ENCODE measurements around the gene AZIN2. TPM values are rescaled to one million over a fixed set of nuclear protein-coding genes. Genes with fewer than 3 reads are reported as not detected.
"Not testable (repeated sequence)": the region's sequence is repeated elsewhere in the genome, so short reads cannot be mapped to it uniquely, and the experiment has no call there.

The AZIN2 gene
- total and polyA plus RNA-seq, 2 experiments from 2014 or later: 2.8 to 4.4 TPM

GRCh38 chr1:33043267-33044092, 37.5 kb upstream of the AZIN2 start:
- no peak for DNase-seq

GRCh38 chr1:33045246-33045645, 35.7 kb upstream of the AZIN2 start:
- no peak overlapping the region for H3K9ac ChIP-seq
- no peaks in the 10 kb centered on the region for H3K27me3 ChIP-seq (replicated peaks; ENCODE audit: insufficient read depth)
- no peak overlapping the region for H2AFZ ChIP-seq
- H3K4me2 ChIP-seq (ENCODE audit: unreplicated experiment): no peak overlapping the region
- H3K36me3 ChIP-seq (ENCODE audit: low read depth): no peaks in the 10 kb centered on the region
- H3K9me3 ChIP-seq (ENCODE audit: low read depth): no peaks in the 10 kb centered on the region
- DNase-seq: no peak
- H3K4me1 ChIP-seq (ENCODE audit: insufficient read depth): peaks cover 12% of the 10 kb centered on the region
- peaks cover 18% of the 10 kb centered on the region; the same call in 1 of the 2 replicates for H3F3A ChIP-seq (ENCODE audit: insufficient read depth)
- no peaks in the 10 kb centered on the region for H4K20me1 ChIP-seq (ENCODE audit: insufficient read depth)
- in situ Hi-C loops (cut with MboI): no loop called here
- WGBS, 2 experiments (ENCODE audit: low coverage in 1 of 2, low lambda C conversion rate in 2 of 2, missing lambda C conversion rate in 2 of 2): 30 to 31% methylated on average over 2 of the region's 2 CpGs
- no peaks in the 10 kb centered on the region for H3K9me2 ChIP-seq (ENCODE audit: insufficient read depth)
- H3K4me3 ChIP-seq: no peak overlapping the region
- no peak for TF ChIP-seq EZH2 (IDR thresholded peaks at IDR 0.05; ENCODE audit: insufficient read depth, poor library complexity, severe bottlenecking)
- no peak for TF ChIP-seq EZH2phosphoT487 (IDR thresholded peaks at IDR 0.05; ENCODE audit: insufficient read depth, low read depth)
- H3K27ac ChIP-seq: no peak overlapping the region
- no peaks in the 10 kb centered on the region for H3K79me2 ChIP-seq (ENCODE audit: insufficient read depth)

More at GRCh38 chr1:33043267-33044092, 37.5 kb upstream of the AZIN2 start:
- Histone ChIP-seq H3K9me3 (ENCODE audit: low read depth) (no peaks in the 10 kb centered on the region), H3K4me2 (ENCODE audit: unreplicated experiment) (no peak overlapping the region), H3K79me2 (ENCODE audit: insufficient read depth) (no peaks in the 10 kb centered on the region), H3K9me2 (ENCODE audit: insufficient read depth) (no peaks in the 10 kb centered on the region), H3K36me3 (ENCODE audit: low read depth) (no peaks in the 10 kb centered on the region), H3K9ac (no peak overlapping the region), H3K4me3 (no peak overlapping the region), H3K27ac (no peak overlapping the region), H2AFZ (no peak overlapping the region), H3K27me3 (replicated peaks; ENCODE audit: insufficient read depth) (no peaks in the 10 kb centered on the region), H3K4me1 (ENCODE audit: insufficient read depth) (peaks cover 7% of the 10 kb centered on the region; the same call in 1 of the 2 replicates), H3F3A (ENCODE audit: insufficient read depth) (0 out of 2 replicates have a peak, but pooled peaks cover 10% of the 10 kb centered on the region), H4K20me1 (ENCODE audit: insufficient read depth) (no peaks in the 10 kb centered on the region)
- WGBS, 2 experiments (ENCODE audit: low coverage in 1 of 2, low lambda C conversion rate in 2 of 2, missing lambda C conversion rate in 2 of 2): 58 to 64% methylated on average over 8 of the region's 8 CpGs
- TF ChIP-seq EZH2phosphoT487 (IDR thresholded peaks at IDR 0.05; ENCODE audit: insufficient read depth, low read depth): no peak
- no peak for TF ChIP-seq EZH2 (IDR thresholded peaks at IDR 0.05; ENCODE audit: insufficient read depth, poor library complexity, severe bottlenecking)
- in situ Hi-C loops (cut with MboI): no loop called here

GRCh38 chr1:33045814-33046213, 35.1 kb upstream of the AZIN2 start:
- no peak for TF ChIP-seq EZH2phosphoT487 (IDR thresholded peaks at IDR 0.05; ENCODE audit: insufficient read depth, low read depth)
- no peak for TF ChIP-seq EZH2 (IDR thresholded peaks at IDR 0.05; ENCODE audit: insufficient read depth, poor library complexity, severe bottlenecking)
- no peaks in the 10 kb centered on the region for H3K27me3 ChIP-seq (replicated peaks; ENCODE audit: insufficient read depth)
- H3K9ac ChIP-seq: no peak overlapping the region
- in situ Hi-C loops (cut with MboI): no loop called here
- no peak overlapping the region for H3K27ac ChIP-seq
- 71 to 73% methylated on average over 6 of the region's 6 CpGs for WGBS, 2 experiments (ENCODE audit: low coverage in 1 of 2, low lambda C conversion rate in 2 of 2, missing lambda C conversion rate in 2 of 2)
- H3K4me3 ChIP-seq: no peak overlapping the region
- no peaks in the 10 kb centered on the region for H3K36me3 ChIP-seq (ENCODE audit: low read depth)
- H2AFZ ChIP-seq: no peak overlapping the region
- H3K4me1 ChIP-seq (ENCODE audit: insufficient read depth): peaks cover 17% of the 10 kb centered on the region
- H3K9me2 ChIP-seq (ENCODE audit: insufficient read depth): no peaks in the 10 kb centered on the region
- H3K4me2 ChIP-seq (ENCODE audit: unreplicated experiment): no peak overlapping the region
- H3K79me2 ChIP-seq (ENCODE audit: insufficient read depth): no peaks in the 10 kb centered on the region
- no peaks in the 10 kb centered on the region for H3K9me3 ChIP-seq (ENCODE audit: low read depth)
- H3F3A ChIP-seq (ENCODE audit: insufficient read depth): peaks cover 24% of the 10 kb centered on the region; the same call in 1 of the 2 replicates
- no peak for DNase-seq
- H4K20me1 ChIP-seq (ENCODE audit: insufficient read depth): no peaks in the 10 kb centered on the region

GRCh38 chr1:33046234-33046633, 34.7 kb upstream of the AZIN2 start:
- Histone ChIP-seq H3F3A (ENCODE audit: insufficient read depth) (peaks cover 24% of the 10 kb centered on the region; the same call in 1 of the 2 replicates), H3K4me1 (ENCODE audit: insufficient read depth) (peaks cover 17% of the 10 kb centered on the region)
- H3K4me2 ChIP-seq (ENCODE audit: unreplicated experiment); H3K27me3 ChIP-seq (replicated peaks; ENCODE audit: insufficient read depth); H3K9me2 ChIP-seq (ENCODE audit: insufficient read depth); H2AFZ ChIP-seq; in situ Hi-C loops (cut with MboI); H4K20me1 ChIP-seq (ENCODE audit: insufficient read depth); H3K9me3 ChIP-seq (ENCODE audit: low read depth); H3K79me2 ChIP-seq (ENCODE audit: insufficient read depth); DNase-seq; H3K9ac ChIP-seq; H3K36me3 ChIP-seq (ENCODE audit: low read depth); H3K27ac ChIP-seq; H3K4me3 ChIP-seq: not testable (repeated sequence)
- 91 to 92% methylated on average over 4 of the region's 4 CpGs for WGBS, 2 experiments (ENCODE audit: low coverage in 1 of 2, low lambda C conversion rate in 2 of 2, missing lambda C conversion rate in 2 of 2)
